ENCODE results near the gene MPPED1. TPM values are rescaled to one million over a fixed set of nuclear protein-coding genes. Genes with fewer than 3 reads are reported as not detected.

Gene MPPED1
- total and polyA plus RNA-seq, 2 of the 13 experiments (the other 11 are each of a cell fraction or from before 2014, with no cell fraction given), result 0.77 TPM; not detected in 1

DNA sequence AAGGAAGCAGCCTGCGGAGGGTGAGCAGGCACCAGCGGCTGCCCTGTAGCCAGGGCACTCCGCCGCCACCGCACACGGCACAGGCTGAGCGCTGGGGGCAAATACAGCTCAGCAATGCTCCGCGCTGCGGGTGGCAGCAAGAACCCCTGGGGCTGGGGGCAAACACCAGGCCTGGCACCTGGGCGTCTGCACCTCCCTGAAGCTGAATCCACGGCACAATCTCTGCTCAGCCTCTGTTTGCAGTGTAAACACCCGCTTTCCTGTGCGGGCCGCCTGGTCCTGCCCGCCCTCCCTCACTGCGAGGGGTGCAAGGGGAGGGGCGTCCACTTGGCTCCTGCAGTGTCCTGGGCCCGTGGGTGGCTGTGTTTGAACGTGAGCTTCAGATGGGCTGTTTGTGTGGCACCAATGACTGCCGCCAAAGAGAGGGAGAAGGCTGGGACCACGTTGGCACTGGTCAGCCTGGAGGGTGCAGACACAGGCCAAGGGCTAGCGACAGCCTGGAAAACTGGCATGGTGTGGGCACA lies 14.8 kb upstream of the MPPED1 start (continued):
- TF ChIP-seq NR2F1 (CRISPR knock-in tag; IDR thresholded peaks at IDR 0.05), result no peak
- TF ChIP-seq FOXK2 (IDR thresholded peaks at IDR 0.05), result no peak
- 0 out of 2 replicates have a peak, but pooled peaks have one; percentile 31 for TF ChIP-seq ESRRA (CRISPR knock-in tag; IDR thresholded peaks at IDR 0.05; ENCODE audit: low read depth)
- no peak for TF ChIP-seq STAG1 (CRISPR knock-in tag; IDR thresholded peaks at IDR 0.05)
- TF ChIP-seq RFX1 (IDR thresholded peaks at IDR 0.05), result no peak
- no peak for TF ChIP-seq SRSF9 (IDR thresholded peaks at IDR 0.05; ENCODE audit: borderline replicate concordance, insufficient read depth, low read depth, low read length, poor library complexity, severe bottlenecking)
- TF ChIP-seq, protein P1, sequence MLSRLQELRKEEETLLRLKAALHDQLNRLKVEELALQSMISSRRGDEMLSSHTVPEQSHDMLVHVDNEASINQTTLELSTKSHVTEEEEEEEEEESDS (CRISPR knock-in tag; IDR thresholded peaks at IDR 0.05; ENCODE audit: borderline replicate concordance), result no peak
- peak; percentile 18; the same call in 1 of the 2 replicates for TF ChIP-seq KAT8 (CRISPR knock-in tag; IDR thresholded peaks at IDR 0.05)
- no peak for TF ChIP-seq ZNF430 (CRISPR knock-in tag; IDR thresholded peaks at IDR 0.05)
- TF ChIP-seq, protein P2, sequence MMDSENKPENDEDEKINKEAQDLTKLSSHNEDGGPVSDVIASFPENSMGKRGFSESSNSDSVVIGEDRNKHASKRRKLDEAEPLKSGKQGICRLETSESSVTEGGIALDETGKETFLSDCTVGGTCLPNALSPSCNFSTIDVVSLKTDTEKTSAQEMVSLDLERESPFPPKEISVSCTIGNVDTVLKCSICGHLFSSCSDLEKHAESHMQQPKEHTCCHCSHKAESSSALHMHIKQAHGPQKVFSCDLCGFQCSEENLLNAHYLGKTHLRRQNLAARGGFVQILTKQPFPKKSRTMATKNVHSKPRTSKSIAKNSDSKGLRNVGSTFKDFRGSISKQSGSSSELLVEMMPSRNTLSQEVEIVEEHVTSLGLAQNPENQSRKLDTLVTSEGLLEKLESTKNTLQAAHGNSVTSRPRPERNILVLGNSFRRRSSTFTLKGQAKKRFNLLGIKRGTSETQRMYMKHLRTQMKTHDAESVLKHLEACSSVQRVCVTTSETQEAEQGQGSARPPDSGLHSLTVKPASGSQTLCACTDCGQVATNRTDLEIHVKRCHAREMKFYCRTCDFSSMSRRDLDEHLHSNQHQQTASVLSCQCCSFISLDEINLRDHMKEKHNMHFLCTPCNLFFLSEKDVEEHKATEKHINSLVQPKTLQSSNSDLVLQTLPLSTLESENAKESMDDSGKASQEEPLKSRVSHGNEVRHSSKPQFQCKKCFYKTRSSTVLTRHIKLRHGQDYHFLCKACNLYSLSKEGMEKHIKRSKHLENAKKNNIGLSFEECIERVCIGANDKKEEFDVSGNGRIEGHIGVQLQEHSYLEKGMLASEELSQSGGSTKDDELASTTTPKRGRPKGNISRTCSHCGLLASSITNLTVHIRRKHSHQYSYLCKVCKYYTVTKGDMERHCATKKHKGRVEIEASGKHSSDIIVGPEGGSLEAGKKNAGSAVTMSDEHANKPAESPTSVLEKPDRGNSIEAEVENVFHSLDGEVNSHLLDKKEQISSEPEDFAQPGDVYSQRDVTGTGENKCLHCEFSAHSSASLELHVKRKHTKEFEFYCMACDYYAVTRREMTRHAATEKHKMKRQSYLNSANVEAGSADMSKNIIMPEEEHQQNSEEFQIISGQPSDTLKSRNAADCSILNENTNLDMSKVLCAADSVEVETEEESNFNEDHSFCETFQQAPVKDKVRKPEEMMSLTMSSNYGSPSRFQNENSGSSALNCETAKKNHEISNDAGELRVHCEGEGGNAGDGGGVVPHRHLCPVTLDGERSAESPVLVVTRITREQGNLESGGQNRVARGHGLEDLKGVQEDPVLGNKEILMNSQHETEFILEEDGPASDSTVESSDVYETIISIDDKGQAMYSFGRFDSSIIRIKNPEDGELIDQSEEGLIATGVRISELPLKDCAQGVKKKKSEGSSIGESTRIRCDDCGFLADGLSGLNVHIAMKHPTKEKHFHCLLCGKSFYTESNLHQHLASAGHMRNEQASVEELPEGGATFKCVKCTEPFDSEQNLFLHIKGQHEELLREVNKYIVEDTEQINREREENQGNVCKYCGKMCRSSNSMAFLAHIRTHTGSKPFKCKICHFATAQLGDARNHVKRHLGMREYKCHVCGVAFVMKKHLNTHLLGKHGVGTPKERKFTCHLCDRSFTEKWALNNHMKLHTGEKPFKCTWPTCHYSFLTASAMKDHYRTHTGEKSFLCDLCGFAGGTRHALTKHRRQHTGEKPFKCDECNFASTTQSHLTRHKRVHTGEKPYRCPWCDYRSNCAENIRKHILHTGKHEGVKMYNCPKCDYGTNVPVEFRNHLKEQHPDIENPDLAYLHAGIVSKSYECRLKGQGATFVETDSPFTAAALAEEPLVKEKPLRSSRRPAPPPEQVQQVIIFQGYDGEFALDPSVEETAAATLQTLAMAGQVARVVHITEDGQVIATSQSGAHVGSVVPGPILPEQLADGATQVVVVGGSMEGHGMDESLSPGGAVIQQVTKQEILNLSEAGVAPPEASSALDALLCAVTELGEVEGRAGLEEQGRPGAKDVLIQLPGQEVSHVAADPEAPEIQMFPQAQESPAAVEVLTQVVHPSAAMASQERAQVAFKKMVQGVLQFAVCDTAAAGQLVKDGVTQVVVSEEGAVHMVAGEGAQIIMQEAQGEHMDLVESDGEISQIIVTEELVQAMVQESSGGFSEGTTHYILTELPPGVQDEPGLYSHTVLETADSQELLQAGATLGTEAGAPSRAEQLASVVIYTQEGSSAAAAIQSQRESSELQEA (CRISPR knock-in tag; IDR thresholded peaks at IDR 0.05; ENCODE audit: not compliant biosample characterization), result peak; percentile 19
- no peak for TF ChIP-seq ZNF563 (CRISPR knock-in tag; IDR thresholded peaks at IDR 0.05)
- 0 out of 2 replicates have a peak, but pooled peaks have one; percentile 38 for TF ChIP-seq ZBTB20 (CRISPR knock-in tag; IDR thresholded peaks at IDR 0.05; ENCODE audit: borderline replicate concordance, low read depth)
- no peak for TF ChIP-seq BHLHE40 (IDR thresholded peaks at IDR 0.05; ENCODE audit: low read length)
- no peak for TF ChIP-seq ZMYM2 (CRISPR knock-in tag; IDR thresholded peaks at IDR 0.05)
- no peak for TF ChIP-seq ZFYVE20 (CRISPR knock-in tag; IDR thresholded peaks at IDR 0.05; ENCODE audit: borderline replicate concordance, low read depth)
- no peak for TF ChIP-seq MYNN (CRISPR knock-in tag; IDR thresholded peaks at IDR 0.05; ENCODE audit: low read depth)
- TF ChIP-seq ZNF577 (CRISPR knock-in tag; IDR thresholded peaks at IDR 0.05; ENCODE audit: borderline replicate concordance, low read depth), result no peak
- no peak for TF ChIP-seq NFYC (CRISPR knock-in tag; IDR thresholded peaks at IDR 0.05)
- peak; percentile 61; the same call in 1 of the 2 replicates for TF ChIP-seq RXRA (CRISPR knock-in tag; IDR thresholded peaks at IDR 0.05)
- TF ChIP-seq, protein P3, sequence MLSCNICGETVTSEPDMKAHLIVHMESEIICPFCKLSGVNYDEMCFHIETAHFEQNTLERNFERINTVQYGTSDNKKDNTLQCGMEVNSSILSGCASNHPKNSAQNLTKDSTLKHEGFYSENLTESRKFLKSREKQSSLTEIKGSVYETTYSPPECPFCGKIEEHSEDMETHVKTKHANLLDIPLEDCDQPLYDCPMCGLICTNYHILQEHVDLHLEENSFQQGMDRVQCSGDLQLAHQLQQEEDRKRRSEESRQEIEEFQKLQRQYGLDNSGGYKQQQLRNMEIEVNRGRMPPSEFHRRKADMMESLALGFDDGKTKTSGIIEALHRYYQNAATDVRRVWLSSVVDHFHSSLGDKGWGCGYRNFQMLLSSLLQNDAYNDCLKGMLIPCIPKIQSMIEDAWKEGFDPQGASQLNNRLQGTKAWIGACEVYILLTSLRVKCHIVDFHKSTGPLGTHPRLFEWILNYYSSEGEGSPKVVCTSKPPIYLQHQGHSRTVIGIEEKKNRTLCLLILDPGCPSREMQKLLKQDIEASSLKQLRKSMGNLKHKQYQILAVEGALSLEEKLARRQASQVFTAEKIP (CRISPR knock-in tag; IDR thresholded peaks at IDR 0.05; ENCODE audit: borderline replicate concordance), result no peak
- peak; percentile 70 for TF ChIP-seq SAP130 (CRISPR knock-in tag; IDR thresholded peaks at IDR 0.05; ENCODE audit: low read depth)
